HG03135 (cell line): Measurements from ENCODE around the gene TMEM30B.
"Not testable (repeated sequence)": the region's sequence is repeated elsewhere in the genome, so short reads cannot be mapped to it uniquely, and the experiment has no call there.

Experiments used
- ATAC-seq: cut with Tn5 transposase; IDR thresholded peaks from one replicate; pipeline ENCODE4 v1.9.1; 2021; ENCODE audit warnings: mild to moderate bottlenecking, moderate library complexity; ENCODE audit not compliant: unreplicated experiment

Gene TMEM30B

DNA sequence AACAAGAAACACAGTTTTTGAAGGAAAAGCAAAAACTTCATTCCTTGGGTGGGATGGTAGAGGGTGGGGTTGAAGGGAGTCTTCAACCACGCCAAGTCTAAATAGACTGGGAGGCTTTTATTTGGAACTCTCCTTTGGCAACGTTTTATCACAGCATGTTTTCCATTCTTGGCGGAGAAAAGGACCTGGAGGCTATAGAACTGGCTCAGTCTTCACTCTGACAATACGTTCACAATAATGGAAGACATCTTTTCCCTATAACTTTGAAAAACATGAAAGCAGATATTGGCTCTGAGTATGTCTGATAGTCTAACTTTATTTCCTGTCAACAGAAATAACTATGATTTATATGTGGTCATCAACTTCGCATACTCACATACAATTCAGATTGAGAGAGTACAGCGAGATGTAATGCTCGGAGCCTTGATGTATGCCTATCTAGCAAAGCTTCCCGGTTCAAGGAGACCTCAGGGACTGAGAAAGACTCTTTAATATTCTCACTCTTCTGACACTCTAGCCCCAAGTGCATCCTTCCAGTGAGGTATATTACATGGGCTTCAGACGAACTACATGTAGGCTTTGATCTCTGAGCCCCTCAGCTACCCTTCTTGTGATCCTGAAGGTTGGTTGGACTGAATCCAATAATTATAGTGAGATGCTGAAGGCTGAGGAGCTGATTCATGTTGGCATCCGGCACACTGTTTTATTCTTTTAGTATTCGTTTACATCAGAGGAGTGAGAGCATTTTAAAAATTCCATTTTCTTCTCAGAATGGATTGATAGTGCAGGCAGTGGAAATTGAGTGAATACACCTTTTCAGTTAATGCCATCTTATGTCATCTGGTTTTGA lies 14.0 kb downstream of the TMEM30B start:
- ATAC-seq: no peak

DNA sequence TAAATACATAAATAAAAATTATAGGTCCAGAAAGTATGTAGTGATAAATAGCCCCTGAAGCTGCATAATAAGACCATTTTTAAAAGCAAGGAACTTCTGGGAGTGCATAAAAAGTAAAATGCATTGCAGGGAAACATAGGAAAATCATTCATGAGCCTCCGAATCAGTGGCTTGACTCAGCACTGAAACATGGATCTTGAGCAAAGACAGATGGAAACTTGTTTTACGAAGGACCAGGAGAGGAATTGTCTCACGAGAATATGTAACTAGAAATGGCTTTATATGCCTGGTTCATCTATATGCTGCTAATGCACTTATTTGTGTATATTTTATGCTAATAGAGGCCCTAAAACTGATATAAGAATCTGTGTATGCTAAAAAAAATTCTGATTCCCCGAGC lies 14.7 kb downstream of the TMEM30B start:
- ATAC-seq: no peak

DNA sequence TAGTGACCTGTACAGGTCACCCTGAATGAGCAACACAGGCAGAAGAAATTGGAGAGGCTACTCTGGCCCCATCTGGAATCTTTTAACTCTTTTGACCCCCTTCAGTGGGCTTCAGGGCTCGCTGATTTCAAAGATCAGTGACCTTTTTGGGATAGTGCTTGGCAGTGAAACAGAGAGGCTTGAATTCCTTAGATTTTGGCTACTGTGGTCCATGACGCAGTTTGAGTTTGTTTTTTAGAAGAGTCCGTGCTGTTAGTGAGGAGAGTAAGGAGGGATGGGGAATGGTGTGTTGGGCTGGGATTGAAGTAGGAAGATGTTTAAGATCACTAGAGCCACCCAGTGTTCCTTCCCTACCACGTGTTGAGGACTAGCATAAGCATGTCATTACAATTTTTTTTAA lies 16.5 kb downstream of the TMEM30B start:
- ATAC-seq: no peak

DNA sequence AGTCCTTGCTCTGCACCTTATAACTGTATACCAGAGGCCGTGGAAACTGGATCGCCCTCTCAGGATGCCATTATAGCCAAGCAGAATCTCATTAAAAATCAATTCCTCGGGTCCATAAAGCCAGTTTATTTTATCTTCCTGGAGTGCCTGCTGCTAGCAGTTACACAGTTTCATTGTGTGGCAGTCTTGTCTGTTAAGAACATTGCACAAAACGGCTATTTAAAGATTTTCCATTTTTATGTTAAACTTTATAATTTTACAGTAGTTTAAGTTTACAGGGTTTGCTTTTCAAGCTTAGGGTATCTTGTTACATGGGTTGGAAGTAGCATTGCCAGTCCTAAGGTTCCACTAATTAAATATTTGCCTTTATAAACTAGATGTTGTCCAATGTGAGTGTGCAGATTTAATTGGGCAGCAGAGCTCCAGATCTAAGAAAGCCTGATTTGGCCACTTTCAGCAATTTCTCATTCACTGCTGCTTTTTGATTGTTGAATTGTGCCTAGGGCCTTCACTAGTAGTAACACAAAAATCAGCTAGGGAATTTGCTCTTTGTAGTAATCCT lies 17.0 kb downstream of the TMEM30B start:
- ATAC-seq: no peak

DNA sequence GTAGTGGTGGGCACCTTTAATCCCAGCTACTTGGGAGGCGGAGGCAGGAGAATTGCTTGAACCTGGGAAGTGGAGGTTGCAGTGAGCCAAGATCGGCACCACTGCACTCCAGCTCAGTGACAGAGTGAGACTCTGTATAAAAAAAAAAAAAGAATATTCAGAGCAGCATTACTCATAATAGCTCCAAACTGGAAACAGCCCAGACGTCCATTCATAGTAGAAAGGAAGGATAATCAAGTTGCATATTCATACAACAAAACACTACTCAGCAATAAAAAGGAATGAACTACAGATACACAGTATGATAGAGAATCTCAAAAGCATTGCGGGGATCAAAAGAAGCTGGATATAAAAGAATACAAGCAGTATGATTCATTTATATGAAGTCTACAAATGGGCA lies 19.1 kb downstream of the TMEM30B start:
- no peak for ATAC-seq

DNA sequence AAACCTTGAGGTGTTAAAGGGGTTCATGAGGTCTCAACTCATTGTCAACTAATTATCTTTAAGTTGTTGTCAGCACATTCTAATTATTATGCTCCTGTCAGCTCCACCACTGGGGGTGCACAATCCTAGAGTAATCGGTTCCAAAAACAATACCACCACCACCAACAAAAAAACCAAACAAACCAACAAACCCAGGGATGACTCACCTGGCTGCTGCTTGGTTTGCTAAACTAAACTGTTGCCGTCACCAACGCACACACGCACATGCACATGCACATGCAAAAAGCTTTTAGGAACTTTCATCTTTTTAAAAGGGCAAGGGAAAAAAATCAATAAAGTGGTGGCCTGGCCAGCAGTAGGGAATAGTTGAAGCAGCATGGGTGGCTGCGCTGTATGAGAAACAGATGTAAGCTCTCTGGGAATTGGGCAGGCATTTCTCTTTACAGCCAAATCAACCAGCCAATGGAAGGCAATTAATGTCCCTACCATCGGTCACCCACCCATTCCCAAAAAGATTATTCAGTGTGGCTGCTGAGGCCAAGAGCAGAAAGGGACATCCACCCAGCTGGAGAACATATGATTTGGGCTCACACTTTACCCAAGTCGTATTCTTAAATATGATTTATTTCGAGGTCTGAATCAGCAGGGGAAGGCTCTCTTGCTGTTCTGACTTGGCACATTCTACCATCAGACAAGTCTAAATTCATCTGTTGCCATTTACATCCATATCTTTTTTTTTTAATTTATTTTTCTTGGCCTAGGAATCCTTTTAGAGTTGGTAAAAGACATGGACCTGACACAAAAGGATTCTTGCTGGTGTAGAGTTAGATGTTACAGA lies 20.0 kb downstream of the TMEM30B start:
- ATAC-seq: no peak

DNA sequence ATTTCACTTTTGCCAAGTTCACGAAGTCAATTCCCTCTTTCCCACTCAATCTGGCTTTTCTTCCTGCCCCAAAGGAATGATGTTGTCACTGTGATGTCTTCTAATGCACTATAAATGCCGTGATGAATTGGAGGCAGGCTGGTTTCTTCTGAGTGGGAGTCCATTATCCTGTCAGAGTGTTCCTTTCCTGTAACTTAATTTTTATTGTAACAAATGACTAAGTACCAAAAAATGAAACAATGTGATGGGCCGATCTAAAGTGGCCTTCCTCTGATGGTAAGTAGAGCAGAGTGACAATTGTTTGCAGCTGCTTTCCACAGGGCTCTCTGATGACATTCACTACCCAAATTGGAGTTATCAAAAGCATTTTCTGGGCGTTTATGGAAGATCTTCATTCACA lies 22.2 kb downstream of the TMEM30B start:
- no peak for ATAC-seq

DNA sequence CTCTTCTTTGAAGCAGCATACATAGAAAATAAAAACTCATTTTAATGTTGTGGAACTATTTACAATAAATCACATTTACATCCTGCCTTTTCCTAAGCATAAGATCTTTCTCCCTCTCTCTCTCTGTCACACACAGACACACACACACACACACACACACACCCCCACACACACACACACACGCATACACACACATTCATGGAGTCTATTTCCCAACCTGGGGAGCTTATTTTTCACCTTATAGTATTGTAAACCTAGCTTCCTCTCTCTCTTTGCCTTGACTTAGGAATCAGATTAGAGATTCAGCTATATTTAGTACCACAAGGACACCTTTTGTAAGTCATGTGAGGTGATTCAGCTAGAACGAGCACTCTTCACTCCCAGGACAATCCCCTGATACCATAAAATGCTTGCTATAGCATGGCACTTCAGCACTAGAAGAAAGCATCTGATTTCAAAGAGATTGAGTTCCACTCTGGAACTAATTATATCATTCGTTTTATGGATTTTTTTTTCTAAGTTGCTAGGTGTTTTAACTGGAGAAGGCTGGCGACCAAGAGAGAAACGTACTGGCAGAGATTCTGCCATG lies 23.6 kb downstream of the TMEM30B start:
- no peak for ATAC-seq

DNA sequence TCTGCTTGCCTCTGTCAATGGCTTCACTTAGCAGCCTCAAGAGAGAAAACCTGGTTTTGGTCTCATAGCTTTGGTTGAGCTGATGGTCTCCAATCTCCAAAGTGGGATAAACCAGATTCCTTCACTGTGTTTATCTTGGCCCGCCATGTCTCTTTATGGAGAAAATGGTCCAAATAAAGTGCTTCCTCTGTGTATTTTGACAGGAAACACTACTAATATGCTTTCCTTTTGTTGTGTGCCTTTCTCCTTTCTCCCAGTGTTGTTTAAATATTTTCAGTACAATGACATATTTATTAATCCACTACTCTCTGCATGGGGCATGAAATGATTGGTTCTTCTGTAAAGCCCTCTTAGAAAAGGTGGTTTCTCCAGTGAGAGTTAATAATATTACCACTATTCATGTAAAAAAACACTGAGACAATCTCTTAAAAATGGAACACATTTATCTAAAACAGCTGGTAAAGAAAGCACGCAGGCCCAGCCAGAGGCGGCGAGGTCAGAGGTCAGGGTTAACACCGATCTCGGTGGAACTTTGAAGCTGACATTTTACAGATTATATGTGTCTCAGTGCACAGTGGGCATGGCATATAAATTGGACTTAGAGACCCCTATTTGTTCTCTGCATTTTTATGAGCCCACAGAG lies 24.2 kb downstream of the TMEM30B start:
- ATAC-seq: no peak

DNA sequence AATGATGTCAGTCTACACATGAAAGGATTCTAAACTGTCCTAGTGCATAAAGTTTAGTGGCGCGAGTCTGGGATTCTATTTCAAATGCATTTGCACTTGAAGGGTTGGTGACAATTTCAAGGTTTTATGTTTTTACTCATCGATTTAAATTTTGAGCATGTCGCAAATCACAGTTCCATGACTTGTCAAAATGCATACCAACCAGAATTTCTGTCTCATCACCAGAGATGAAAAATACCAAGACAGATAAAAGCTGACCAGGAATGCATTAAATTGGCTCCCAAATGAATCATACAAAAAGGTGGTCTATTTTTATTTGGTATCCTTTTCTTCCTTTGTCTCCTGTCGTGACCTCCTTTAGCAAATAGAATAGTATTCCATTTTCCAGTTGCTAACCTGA lies 25.2 kb downstream of the TMEM30B start:
- ATAC-seq: no peak

DNA sequence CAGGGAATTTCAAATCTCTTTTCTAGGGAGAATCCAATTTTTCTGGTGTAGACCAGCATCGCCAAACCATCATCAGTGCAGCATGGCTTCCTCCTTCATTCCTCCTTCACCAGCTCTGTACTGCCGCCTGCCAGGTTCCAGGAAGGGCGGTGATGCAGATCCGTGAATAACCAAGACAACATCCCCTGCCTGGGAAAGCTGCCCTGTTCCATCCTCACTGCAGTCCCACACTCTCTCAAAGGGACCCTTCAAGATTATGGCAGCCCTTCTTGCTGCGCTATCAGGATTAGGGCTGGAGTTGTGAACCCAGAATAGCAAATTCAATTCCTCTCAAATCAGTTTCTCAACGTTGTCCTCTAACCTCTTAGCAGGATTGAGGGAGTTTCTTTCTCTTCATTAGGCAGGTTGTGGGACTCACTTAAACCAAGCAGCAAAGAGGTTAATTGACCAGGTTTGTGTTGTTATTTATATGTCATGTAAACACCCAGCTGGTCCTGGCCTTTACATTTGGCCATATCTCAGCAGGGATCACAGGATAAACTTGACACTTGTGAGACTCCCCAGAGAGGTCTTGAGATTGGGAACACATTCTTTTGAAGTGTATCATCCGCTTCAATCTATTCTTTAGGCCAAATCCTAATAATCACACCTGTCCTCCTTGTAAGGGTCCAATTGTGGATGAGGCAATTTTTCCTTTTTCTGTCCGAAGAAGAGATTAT lies 26.2 kb downstream of the TMEM30B start:
- no peak for ATAC-seq

DNA sequence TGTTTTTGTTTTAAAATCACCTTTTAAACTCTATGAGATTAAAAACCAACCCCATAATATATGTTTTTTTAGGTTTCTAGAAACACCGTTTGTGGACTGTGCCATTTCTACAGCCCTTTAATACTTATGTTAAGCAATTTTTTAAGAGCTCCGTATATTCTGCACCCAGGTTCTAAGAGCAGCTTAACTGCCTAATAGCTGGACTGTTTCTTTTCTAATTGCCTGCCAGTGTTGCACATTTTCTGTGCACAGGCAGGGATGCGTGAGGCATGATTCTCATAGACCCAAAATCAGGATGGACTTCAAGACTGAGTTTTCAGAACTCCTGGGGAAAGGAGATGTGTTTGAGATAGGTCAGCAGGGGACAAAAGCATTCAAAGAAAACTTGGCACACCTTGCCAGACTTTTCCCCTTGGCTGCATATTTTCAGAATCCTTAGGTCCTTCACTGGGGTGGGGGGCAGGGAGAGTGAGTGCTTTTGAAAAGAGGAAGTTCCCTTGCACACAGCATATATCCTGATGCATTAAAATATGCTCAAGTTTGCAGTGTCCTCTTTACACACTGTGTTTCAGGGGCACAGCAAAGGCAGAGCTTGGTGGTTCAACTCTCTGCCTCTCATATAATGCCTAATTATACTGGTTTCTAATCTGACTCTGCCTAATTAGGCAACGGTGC lies 27.9 kb downstream of the TMEM30B start:
- ATAC-seq: no peak

DNA sequence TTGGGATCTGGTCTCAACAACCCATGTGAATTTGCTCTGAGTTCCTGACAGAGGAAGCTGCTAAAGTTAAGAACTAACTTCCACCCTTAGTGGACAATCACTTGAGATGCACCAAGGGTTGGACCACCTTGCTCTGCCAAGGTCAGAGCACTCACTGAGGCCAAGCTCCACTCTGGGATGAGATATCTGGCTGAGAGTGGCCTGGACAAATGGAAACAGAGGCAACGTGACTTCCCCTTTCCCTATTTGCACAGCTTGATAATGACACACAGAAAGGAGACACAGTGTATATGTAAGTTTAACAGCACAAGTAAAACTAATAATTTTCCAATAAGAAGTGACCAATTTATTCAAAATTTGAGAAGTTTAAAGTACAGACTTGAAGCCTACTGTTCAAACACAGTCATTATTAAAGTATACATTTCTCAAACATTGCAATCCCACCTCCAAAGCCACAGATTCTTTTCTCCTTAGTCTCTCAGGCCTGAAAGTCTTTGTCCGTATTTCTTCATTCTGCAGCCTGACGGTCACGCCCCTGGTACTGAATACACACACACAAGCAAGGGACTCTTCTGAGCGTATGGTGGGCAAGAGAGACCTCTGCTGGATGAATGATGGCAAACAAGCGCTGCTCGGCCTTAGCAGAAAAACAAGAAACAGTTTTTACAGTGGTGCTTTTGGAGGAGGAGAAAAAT lies 28.6 kb downstream of the TMEM30B start:
- peak; percentile 92 for ATAC-seq

DNA sequence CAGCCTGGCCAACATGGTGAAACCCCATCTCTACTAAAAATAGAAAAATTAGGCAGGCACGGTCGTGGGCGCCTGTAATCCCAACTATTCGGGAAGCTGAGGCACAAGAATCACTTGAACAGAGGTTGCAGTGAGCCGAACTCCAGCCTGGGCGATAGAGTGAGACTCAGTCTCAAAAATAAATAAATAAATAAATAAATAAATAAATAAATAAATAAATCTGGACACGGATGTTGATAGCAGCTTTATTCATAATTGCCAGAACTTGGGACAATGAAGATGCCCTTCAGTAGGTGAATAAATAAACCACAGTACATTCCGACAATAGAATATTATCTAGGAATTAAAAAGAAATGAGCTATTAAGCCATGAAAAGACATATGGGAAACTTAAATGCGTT lies 31.1 kb downstream of the TMEM30B start:
- ATAC-seq: no peak

DNA sequence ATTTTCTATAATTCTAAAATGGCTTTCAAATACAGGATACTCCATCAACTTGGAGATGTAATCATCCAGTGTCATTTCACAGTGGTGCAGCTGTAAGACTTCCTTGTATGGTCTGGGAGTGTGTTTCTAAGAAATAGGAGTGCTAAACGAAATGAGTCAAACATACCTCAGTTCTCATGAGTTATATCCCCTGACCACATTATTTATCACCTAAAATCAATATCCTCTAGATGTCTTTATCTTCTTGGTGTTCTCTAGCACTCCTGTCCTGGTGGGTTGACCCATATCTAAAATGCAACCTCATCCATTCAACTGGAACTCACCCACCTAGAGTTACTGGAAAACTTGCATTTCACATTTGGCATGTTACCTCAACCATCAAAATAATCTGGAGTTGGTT lies 33.2 kb downstream of the TMEM30B start:
- ATAC-seq: no peak

DNA sequence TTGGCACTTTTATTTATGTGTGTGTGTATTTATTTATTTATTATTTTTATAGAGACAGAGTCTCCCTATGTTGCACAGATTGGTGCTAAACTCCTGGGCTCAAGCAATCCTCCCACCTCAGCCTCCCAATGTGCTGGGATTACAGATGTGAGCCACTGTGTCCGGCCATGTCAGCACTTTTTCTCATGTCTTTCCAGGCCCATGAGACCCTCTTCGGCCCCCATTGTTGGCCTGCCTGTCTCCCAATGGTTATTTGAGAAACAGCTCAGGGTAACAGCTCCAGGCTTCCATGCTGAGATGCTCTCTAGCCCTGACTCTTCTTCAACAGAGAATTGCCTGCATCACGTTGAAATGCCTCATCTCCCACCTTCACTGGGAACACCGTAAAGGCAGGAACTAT lies 34.4 kb downstream of the TMEM30B start:
- ATAC-seq: no peak

DNA sequence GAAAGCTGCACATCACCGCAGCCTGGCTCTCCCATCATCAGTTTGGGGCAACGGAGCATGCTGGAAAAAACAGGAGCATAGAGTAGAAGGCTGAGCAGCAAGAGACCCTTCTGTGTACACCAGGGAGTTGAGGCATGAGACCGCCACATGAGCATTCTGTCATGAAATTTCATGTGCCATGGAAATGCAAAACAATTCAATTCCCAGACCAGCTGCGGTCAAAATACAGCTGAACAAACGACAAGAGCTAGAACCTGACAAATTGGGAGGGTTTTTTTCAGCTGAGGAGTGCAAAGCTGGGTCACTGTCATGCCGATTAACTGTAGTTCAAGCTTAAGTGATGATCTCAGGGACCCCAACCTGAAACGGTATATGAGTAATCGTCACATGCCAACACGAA lies 37.1 kb downstream of the TMEM30B start:
- ATAC-seq: no peak

DNA sequence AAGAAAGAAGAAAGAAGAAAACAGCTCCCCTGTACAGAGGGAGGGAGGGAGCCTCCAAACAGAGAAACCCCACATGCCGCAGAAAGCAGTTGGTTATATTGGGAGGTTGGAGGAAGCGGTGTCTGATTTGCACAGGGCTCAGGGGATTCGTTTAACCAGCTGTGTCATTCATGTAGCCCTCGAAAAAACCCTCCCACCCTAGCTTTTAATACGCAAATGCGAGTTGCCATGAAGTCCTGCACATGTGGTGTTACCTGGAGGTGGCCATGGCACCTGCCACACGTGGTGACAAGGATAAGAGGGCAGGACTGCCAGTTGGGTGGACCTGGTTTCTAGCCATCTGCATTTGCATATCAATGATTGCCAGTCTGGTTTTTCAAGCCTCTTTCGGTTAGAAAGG lies 40.9 kb downstream of the TMEM30B start:
- ATAC-seq: no peak

DNA sequence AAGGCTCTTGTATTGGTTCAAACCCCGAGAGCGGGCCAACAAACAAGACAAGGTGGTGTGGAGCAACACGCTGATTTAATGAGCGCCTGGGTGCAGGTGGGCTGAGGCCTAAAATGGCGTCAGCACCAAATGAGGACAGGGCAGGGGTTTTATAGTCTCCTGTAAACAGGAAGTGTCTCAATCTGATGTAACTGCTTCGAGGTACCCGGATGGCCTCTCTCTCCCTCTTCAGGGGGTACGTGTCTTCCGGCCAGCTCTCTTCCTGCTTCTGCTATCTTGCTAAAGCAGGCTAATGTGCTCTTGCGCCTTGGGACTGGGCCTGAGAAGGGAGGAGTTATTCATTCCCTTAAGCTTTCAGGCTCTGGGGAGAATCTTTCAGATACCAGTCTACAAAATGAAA lies 41.9 kb downstream of the TMEM30B start:
- ATAC-seq: not testable (repeated sequence)
